Mesendoderm (in vitro differentiated cells): ENCODE data around the gene FSTL4.

Experiments used
- DNase-seq: peaks from one replicate; pipeline ENCODE4 v3.0.0; 2013
- H2AK5ac ChIP-seq: 2 replicates; pipeline ENCODE4 v1.6.1; 2013; ENCODE audit warnings: low read length, inconsistent platforms
- H2BK120ac ChIP-seq: 2 replicates; pipeline ENCODE4 v1.6.1; 2013; ENCODE audit warnings: low read depth, mild to moderate bottlenecking, low read length, moderate library complexity, mixed read lengths
- H2BK15ac ChIP-seq: replicated peaks from 2 replicates; pipeline ENCODE4 v1.6.1; 2013; ENCODE audit warnings: low read depth, mild to moderate bottlenecking, moderate library complexity
- H2BK5ac ChIP-seq: 2 replicates; pipeline ENCODE4 v1.6.1; 2013; ENCODE audit warnings: low read length, inconsistent platforms
- H3K18ac ChIP-seq: 2 replicates; pipeline ENCODE4 v1.6.1; 2013; ENCODE audit warnings: mild to moderate bottlenecking, low read length, mixed read lengths
- H3K23ac ChIP-seq: one replicate; pipeline ENCODE4 v1.6.1; 2013; ENCODE audit warnings: low read length
- H3K27ac ChIP-seq: 2 replicates; pipeline ENCODE4 v1.5.1; 2013; ENCODE audit warnings: low read depth, mild to moderate bottlenecking, inconsistent platforms, low read length, moderate library complexity
- H3K27me3 ChIP-seq: 2 replicates; pipeline ENCODE4 v1.6.1; 2013; ENCODE audit warnings: low read length, control low read depth, mild to moderate bottlenecking, inconsistent platforms; ENCODE audit not compliant: insufficient read depth, poor library complexity
- H3K36me3 ChIP-seq: 2 replicates; pipeline ENCODE4 v1.6.1; 2013; ENCODE audit warnings: low read length, inconsistent platforms; ENCODE audit not compliant: control insufficient read depth, insufficient read depth
- H3K4ac ChIP-seq: one replicate; pipeline ENCODE4 v1.6.1; 2013; ENCODE audit warnings: low read depth, mild to moderate bottlenecking, low read length, moderate library complexity
- H3K4me1 ChIP-seq: 2 replicates; pipeline ENCODE4 v1.6.1; 2013; ENCODE audit warnings: low read depth, low read length, inconsistent platforms; ENCODE audit not compliant: control insufficient read depth
- H3K4me2 ChIP-seq: 2 replicates; pipeline ENCODE4 v1.6.1; 2013; ENCODE audit warnings: low read length
- H3K4me3 ChIP-seq: 2 replicates; pipeline ENCODE4 v1.5.1; 2013; ENCODE audit warnings: mild to moderate bottlenecking, low read length
- H3K56ac ChIP-seq: one replicate; pipeline ENCODE4 v1.6.1; 2013; ENCODE audit warnings: low read length
- H3K79me1 ChIP-seq: 2 replicates; pipeline ENCODE4 v1.6.1; 2013; ENCODE audit warnings: low read length, inconsistent platforms
- H3K79me2 ChIP-seq: 2 replicates; pipeline ENCODE4 v1.6.1; 2013; ENCODE audit warnings: mild to moderate bottlenecking, low read length; ENCODE audit not compliant: control insufficient read depth, insufficient read depth
- H3K9ac ChIP-seq: 2 replicates; pipeline ENCODE4 v1.6.1; 2013; ENCODE audit warnings: low read length, inconsistent platforms
- H4K5ac ChIP-seq: one replicate; pipeline ENCODE4 v1.6.1; 2013; ENCODE audit warnings: low read length
- H4K8ac ChIP-seq: one replicate; pipeline ENCODE4 v1.6.1; 2013; ENCODE audit warnings: low read depth, mild to moderate bottlenecking, control low read depth, low read length, moderate library complexity
- WGBS: extraction: QIAGEN DNeasy Blood & Tissue Kit; methylation state at CpG from one replicate; pipeline ENCODE4 v1.1.7; 2013; ENCODE audit warnings: low lambda C conversion rate, missing lambda C conversion rate; ENCODE audit not compliant: insufficient coverage; ENCODE audit errors: extremely low coverage; 5-methylcytosine and 5-hydroxymethylcytosine counted together

The FSTL4 gene

GRCh38 chr5:133266966-133267365, 345.4 kb downstream of the FSTL4 start:
- H3K79me1 ChIP-seq: no peaks in the 10 kb centered on the region
- H3K56ac ChIP-seq: no peak overlapping the region
- H2BK120ac ChIP-seq: no peak overlapping the region
- H3K4me1 ChIP-seq: no peaks in the 10 kb centered on the region
- H4K8ac ChIP-seq: no peak overlapping the region
- H2AK5ac ChIP-seq: no peak overlapping the region
- no peak overlapping the region for H4K5ac ChIP-seq
- no peaks in the 10 kb centered on the region for H3K79me2 ChIP-seq
- WGBS: no CpG with 5 or more reads among the region's 4 CpGs
- H3K27ac ChIP-seq: no peak overlapping the region
- H3K4me3 ChIP-seq: no peak overlapping the region
- no peak for DNase-seq
- no peak overlapping the region for H2BK15ac ChIP-seq
- H3K9ac ChIP-seq: no peak overlapping the region
- no peak overlapping the region for H3K4ac ChIP-seq
- no peak overlapping the region for H3K4me2 ChIP-seq
- H2BK5ac ChIP-seq: no peak overlapping the region
- H3K23ac ChIP-seq: no peak overlapping the region
- no peaks in the 10 kb centered on the region for H3K27me3 ChIP-seq
- no peak overlapping the region for H3K18ac ChIP-seq
- no peaks in the 10 kb centered on the region for H3K36me3 ChIP-seq

GRCh38 chr5:133266527-133266878, 345.8 kb downstream of the FSTL4 start:
- no peaks in the 10 kb centered on the region for H3K27me3 ChIP-seq
- no peak overlapping the region for H3K56ac ChIP-seq
- H4K5ac ChIP-seq: no peak overlapping the region
- no peak overlapping the region for H3K23ac ChIP-seq
- H3K79me1 ChIP-seq: no peaks in the 10 kb centered on the region
- H2AK5ac ChIP-seq: no peak overlapping the region
- DNase-seq: no peak
- no peak overlapping the region for H4K8ac ChIP-seq
- no peak overlapping the region for H2BK120ac ChIP-seq
- H3K4me2 ChIP-seq: no peak overlapping the region
- no peak overlapping the region for H2BK15ac ChIP-seq
- H3K79me2 ChIP-seq: no peaks in the 10 kb centered on the region
- no peaks in the 10 kb centered on the region for H3K4me1 ChIP-seq
- H3K4me3 ChIP-seq: no peak overlapping the region
- WGBS: no CpG with 5 or more reads among the region's 2 CpGs
- no peak overlapping the region for H2BK5ac ChIP-seq
- no peak overlapping the region for H3K4ac ChIP-seq
- no peaks in the 10 kb centered on the region for H3K36me3 ChIP-seq
- H3K27ac ChIP-seq: no peak overlapping the region
- H3K18ac ChIP-seq: no peak overlapping the region
- no peak overlapping the region for H3K9ac ChIP-seq

- Histone ChIP-seq H2BK120ac (no peak overlapping the region), H3K18ac (no peak overlapping the region), H3K4me1 (no peaks in the 10 kb centered on the region), H3K79me1 (no peaks in the 10 kb centered on the region), H3K4ac (no peak overlapping the region), H2AK5ac (no peak overlapping the region), H3K23ac (no peak overlapping the region), H2BK5ac (no peak overlapping the region), H3K4me3 (no peak overlapping the region), H3K56ac (no peak overlapping the region), H3K9ac (no peak overlapping the region), H3K4me2 (no peak overlapping the region), H3K79me2 (no peaks in the 10 kb centered on the region), H2BK15ac (no peak overlapping the region), H4K8ac (no peak overlapping the region), H3K27me3 (no peaks in the 10 kb centered on the region), H3K36me3 (no peaks in the 10 kb centered on the region), H4K5ac (no peak overlapping the region), H3K27ac (no peak overlapping the region)
- no peak for DNase-seq
- WGBS: no CpG with 5 or more reads among the region's 18 CpGs
These were observed 346.4 kb downstream of the FSTL4 start for GRCh38 chr5:133265720-133266526.

- WGBS: no CpG with 5 or more reads among the region's 5 CpGs
- no peak overlapping the region for H3K9ac ChIP-seq
- H3K4me3 ChIP-seq: no peak overlapping the region
- H2BK120ac ChIP-seq: no peak overlapping the region
- H2AK5ac ChIP-seq: no peak overlapping the region
- H3K4ac ChIP-seq: no peak overlapping the region
- H4K5ac ChIP-seq: no peak overlapping the region
- H3K27ac ChIP-seq: no peak overlapping the region
- no peak overlapping the region for H3K56ac ChIP-seq
- no peaks in the 10 kb centered on the region for H3K27me3 ChIP-seq
- H3K79me2 ChIP-seq: no peaks in the 10 kb centered on the region
- no peak overlapping the region for H3K4me2 ChIP-seq
- no peak overlapping the region for H3K18ac ChIP-seq
- no peaks in the 10 kb centered on the region for H3K79me1 ChIP-seq
- no peak overlapping the region for H3K23ac ChIP-seq
- H3K4me1 ChIP-seq: no peaks in the 10 kb centered on the region
- H3K36me3 ChIP-seq: no peaks in the 10 kb centered on the region
- no peak overlapping the region for H2BK5ac ChIP-seq
- no peak overlapping the region for H2BK15ac ChIP-seq
- DNase-seq: no peak
- H4K8ac ChIP-seq: no peak overlapping the region
These were observed 347.1 kb downstream of the FSTL4 start for GRCh38 chr5:133265257-133265656.

DNA sequence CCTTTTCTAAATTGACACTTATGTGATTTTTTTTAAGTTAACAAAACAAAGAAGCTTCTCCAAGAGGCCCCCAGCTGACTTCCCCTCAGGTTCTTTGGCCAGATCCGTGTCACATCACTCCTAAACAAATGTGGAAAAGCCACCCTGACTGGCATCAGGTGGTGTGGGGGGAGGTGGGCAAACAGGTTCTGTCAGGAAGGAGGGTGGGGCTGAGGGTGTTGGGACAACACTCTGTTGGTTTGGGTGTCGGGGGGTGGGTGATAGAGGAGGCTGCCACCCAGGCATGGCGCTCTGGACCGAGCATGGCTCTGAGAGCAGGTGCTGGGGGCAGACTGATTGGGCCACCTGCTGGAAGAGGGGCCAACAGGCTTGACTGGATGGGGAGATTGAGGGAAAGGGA, 349.7 kb downstream of the FSTL4 start:
- no peak overlapping the region for H3K18ac ChIP-seq
- H3K27me3 ChIP-seq: no peaks in the 10 kb centered on the region
- H3K9ac ChIP-seq: no peak overlapping the region
- H3K27ac ChIP-seq: no peak overlapping the region
- no peak overlapping the region for H3K4me3 ChIP-seq
- no peak overlapping the region for H4K8ac ChIP-seq
- no peaks in the 10 kb centered on the region for H3K79me2 ChIP-seq
- no peaks in the 10 kb centered on the region for H3K36me3 ChIP-seq
- H2BK15ac ChIP-seq: no peak overlapping the region
- no peak for DNase-seq
- H3K4ac ChIP-seq: no peak overlapping the region
- H3K79me1 ChIP-seq: no peaks in the 10 kb centered on the region
- H3K4me2 ChIP-seq: no peak overlapping the region
- H3K4me1 ChIP-seq: no peaks in the 10 kb centered on the region
- H3K56ac ChIP-seq: no peak overlapping the region
- no CpG with 5 or more reads among the region's 4 CpGs for WGBS
- H2AK5ac ChIP-seq: no peak overlapping the region
- H2BK5ac ChIP-seq: no peak overlapping the region
- no peak overlapping the region for H2BK120ac ChIP-seq
- H3K23ac ChIP-seq: no peak overlapping the region
- H4K5ac ChIP-seq: no peak overlapping the region

- Histone ChIP-seq H4K8ac (no peak overlapping the region), H3K27me3 (no peaks in the 10 kb centered on the region), H3K79me2 (no peaks in the 10 kb centered on the region), H2BK120ac (no peak overlapping the region), H3K27ac (no peak overlapping the region), H2AK5ac (no peak overlapping the region), H2BK15ac (no peak overlapping the region), H3K4ac (no peak overlapping the region), H3K4me2 (no peak overlapping the region), H3K23ac (no peak overlapping the region), H3K4me1 (no peaks in the 10 kb centered on the region), H2BK5ac (no peak overlapping the region), H3K9ac (no peak overlapping the region), H3K56ac (no peak overlapping the region), H3K18ac (no peak overlapping the region), H3K79me1 (no peaks in the 10 kb centered on the region), H3K36me3 (no peaks in the 10 kb centered on the region), H3K4me3 (no peak overlapping the region), H4K5ac (no peak overlapping the region)
- DNase-seq: peak; percentile 52
- WGBS: no CpG with 5 or more reads among the region's 6 CpGs
These were observed 350.3 kb downstream of the FSTL4 start for GRCh38 chr5:133261993-133262392.
